HepG2 (cell line): ENCODE results near the gene SNUPN. TPM values are rescaled to one million over a fixed set of nuclear protein-coding genes. Genes with fewer than 3 reads are reported as not detected.
A peak's percentile ranks its signal among the peaks of the same experiment; 100 is the strongest.

Experiments
- HNRNPLL ChIP-seq: fragments of 200-400 bp; formaldehyde crosslinking; IDR thresholded peaks from 2 replicates; pipeline ENCODE4 v1.6.1; 2017; ENCODE audit warnings: mild to moderate bottlenecking, low read depth, low read length; ENCODE audit not compliant: poor library complexity, severe bottlenecking
- IKZF4 ChIP-seq: sonication (generic); formaldehyde crosslinking; IDR thresholded peaks from 2 replicates; pipeline ENCODE4 v1.5.1; 2020; ENCODE audit warnings: borderline replicate concordance, mild to moderate bottlenecking, low read depth, missing genetic modification reagents; ENCODE audit errors: not compliant biosample characterization
- MYPOP ChIP-seq: sonication (generic); formaldehyde crosslinking; IDR thresholded peaks from 2 replicates; pipeline ENCODE4 v1.8.1; 2023; ENCODE audit warnings: mild to moderate bottlenecking, moderate library complexity, missing genetic modification reagents
- PTBP1 ChIP-seq: fragments of 200-400 bp; formaldehyde crosslinking; IDR thresholded peaks from 2 replicates; pipeline ENCODE4 v1.6.1; 2018; ENCODE audit warnings: low read length, low read depth; ENCODE audit not compliant: poor library complexity, severe bottlenecking
- YEATS2 ChIP-seq: sonication (generic); formaldehyde crosslinking; IDR thresholded peaks from 2 replicates; pipeline ENCODE4 v1.4.0; 2020; ENCODE audit warnings: missing genetic modification reagents, borderline replicate concordance
- ZNF17 ChIP-seq: sonication (generic); formaldehyde crosslinking; IDR thresholded peaks from 2 replicates; pipeline ENCODE4 v1.5.0; 2020; ENCODE audit warnings: mild to moderate bottlenecking, missing genetic modification reagents
- ZNF430 ChIP-seq: sonication (generic); formaldehyde crosslinking; IDR thresholded peaks from 2 replicates; pipeline ENCODE4 v1.9.0; 2021; ENCODE audit warnings: mild to moderate bottlenecking, missing genetic modification reagents
- ZNF766 ChIP-seq: sonication (generic); formaldehyde crosslinking; IDR thresholded peaks from 2 replicates; pipeline ENCODE4 v1.5.0; 2020; ENCODE audit warnings: missing genetic modification reagents, borderline replicate concordance
- ZNF781 ChIP-seq: sonication (generic); formaldehyde crosslinking; IDR thresholded peaks from 2 replicates; pipeline ENCODE4 v1.5.1; 2020; ENCODE audit warnings: borderline replicate concordance, mild to moderate bottlenecking, missing genetic modification reagents; ENCODE audit errors: not compliant biosample characterization
- polyA plus RNA-seq, 8 experiments: library from polyadenylated mRNA; depleted of rRNA in 3 of 8; stranded (reverse) in 7 of 8; unstranded in 1 of 8; fragments of >200 nt; fragmentation: Illumina TruSeq in 4 of 8; extraction: Trizol in 4 of 8; gene quantifications; 2 replicates each; pipeline versions ENCODE4 v1.2.1 to v1.2.3, GENCODE V29; 2011 to 2016; ENCODE audit warnings: low read depth in 4 of 8, missing spikeins in 1 of 8, mixed read lengths in 1 of 8; ENCODE audit not compliant: insufficient read depth in 1 of 8
- total RNA-seq, 5 experiments: library from RNA; depleted of rRNA; stranded (reverse); fragments of >200 nt; fragmentation: Illumina TruSeq; extraction: Trizol; gene quantifications; 2 replicates each; pipeline ENCODE4 v1.2.3, GENCODE V29; 2016; ENCODE audit warnings: low read depth in 1 of 5
- TF ChIP-seq, protein P1 (sequence below): sonication (generic); formaldehyde crosslinking; IDR thresholded peaks from 2 replicates; pipeline ENCODE4 v1.9.0; 2021; ENCODE audit warnings: mild to moderate bottlenecking, missing genetic modification reagents
- TF ChIP-seq, protein P2 (sequence below): IDR thresholded peaks from 2 replicates; pipeline ENCODE4 v1.6.1; 2016; ENCODE audit warnings: low read depth, missing genetic modification reagents, missing compliant biosample characterization
- TF ChIP-seq, protein P3 (sequence below): sonication (generic); formaldehyde crosslinking; IDR thresholded peaks from 2 replicates; pipeline ENCODE4 v1.4.0; 2020; ENCODE audit warnings: missing genetic modification reagents

SNUPN gene
- total and polyA plus RNA-seq, 2 of the 13 experiments (the other 11 are each of a cell fraction or from before 2014, with no cell fraction given) = 9.0 to 16.4 TPM

GRCh38 chr15:75639709-75640482, 14.4 kb upstream of the SNUPN start, which contains the start of gene IMP3 (continued):
- TF ChIP-seq MYPOP (CRISPR knock-in tag) = peak; percentile 93
- TF ChIP-seq, protein P1, sequence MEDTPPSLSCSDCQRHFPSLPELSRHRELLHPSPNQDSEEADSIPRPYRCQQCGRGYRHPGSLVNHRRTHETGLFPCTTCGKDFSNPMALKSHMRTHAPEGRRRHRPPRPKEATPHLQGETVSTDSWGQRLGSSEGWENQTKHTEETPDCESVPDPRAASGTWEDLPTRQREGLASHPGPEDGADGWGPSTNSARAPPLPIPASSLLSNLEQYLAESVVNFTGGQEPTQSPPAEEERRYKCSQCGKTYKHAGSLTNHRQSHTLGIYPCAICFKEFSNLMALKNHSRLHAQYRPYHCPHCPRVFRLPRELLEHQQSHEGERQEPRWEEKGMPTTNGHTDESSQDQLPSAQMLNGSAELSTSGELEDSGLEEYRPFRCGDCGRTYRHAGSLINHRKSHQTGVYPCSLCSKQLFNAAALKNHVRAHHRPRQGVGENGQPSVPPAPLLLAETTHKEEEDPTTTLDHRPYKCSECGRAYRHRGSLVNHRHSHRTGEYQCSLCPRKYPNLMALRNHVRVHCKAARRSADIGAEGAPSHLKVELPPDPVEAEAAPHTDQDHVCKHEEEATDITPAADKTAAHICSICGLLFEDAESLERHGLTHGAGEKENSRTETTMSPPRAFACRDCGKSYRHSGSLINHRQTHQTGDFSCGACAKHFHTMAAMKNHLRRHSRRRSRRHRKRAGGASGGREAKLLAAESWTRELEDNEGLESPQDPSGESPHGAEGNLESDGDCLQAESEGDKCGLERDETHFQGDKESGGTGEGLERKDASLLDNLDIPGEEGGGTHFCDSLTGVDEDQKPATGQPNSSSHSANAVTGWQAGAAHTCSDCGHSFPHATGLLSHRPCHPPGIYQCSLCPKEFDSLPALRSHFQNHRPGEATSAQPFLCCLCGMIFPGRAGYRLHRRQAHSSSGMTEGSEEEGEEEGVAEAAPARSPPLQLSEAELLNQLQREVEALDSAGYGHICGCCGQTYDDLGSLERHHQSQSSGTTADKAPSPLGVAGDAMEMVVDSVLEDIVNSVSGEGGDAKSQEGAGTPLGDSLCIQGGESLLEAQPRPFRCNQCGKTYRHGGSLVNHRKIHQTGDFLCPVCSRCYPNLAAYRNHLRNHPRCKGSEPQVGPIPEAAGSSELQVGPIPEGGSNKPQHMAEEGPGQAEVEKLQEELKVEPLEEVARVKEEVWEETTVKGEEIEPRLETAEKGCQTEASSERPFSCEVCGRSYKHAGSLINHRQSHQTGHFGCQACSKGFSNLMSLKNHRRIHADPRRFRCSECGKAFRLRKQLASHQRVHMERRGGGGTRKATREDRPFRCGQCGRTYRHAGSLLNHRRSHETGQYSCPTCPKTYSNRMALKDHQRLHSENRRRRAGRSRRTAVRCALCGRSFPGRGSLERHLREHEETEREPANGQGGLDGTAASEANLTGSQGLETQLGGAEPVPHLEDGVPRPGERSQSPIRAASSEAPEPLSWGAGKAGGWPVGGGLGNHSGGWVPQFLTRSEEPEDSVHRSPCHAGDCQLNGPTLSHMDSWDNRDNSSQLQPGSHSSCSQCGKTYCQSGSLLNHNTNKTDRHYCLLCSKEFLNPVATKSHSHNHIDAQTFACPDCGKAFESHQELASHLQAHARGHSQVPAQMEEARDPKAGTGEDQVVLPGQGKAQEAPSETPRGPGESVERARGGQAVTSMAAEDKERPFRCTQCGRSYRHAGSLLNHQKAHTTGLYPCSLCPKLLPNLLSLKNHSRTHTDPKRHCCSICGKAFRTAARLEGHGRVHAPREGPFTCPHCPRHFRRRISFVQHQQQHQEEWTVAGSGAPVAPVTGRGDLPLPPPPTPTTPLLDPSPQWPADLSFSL (CRISPR knock-in tag) = no peak; the same call in 1 of the 2 replicates
- peak; percentile 85 for TF ChIP-seq YEATS2 (CRISPR knock-in tag)
- TF ChIP-seq ZNF766 (CRISPR knock-in tag) = peak; percentile 86; the same call in 1 of the 2 replicates
- no peak for TF ChIP-seq PTBP1
- TF ChIP-seq ZNF781 (CRISPR knock-in tag) = peak; percentile 86
- TF ChIP-seq, protein P2, sequence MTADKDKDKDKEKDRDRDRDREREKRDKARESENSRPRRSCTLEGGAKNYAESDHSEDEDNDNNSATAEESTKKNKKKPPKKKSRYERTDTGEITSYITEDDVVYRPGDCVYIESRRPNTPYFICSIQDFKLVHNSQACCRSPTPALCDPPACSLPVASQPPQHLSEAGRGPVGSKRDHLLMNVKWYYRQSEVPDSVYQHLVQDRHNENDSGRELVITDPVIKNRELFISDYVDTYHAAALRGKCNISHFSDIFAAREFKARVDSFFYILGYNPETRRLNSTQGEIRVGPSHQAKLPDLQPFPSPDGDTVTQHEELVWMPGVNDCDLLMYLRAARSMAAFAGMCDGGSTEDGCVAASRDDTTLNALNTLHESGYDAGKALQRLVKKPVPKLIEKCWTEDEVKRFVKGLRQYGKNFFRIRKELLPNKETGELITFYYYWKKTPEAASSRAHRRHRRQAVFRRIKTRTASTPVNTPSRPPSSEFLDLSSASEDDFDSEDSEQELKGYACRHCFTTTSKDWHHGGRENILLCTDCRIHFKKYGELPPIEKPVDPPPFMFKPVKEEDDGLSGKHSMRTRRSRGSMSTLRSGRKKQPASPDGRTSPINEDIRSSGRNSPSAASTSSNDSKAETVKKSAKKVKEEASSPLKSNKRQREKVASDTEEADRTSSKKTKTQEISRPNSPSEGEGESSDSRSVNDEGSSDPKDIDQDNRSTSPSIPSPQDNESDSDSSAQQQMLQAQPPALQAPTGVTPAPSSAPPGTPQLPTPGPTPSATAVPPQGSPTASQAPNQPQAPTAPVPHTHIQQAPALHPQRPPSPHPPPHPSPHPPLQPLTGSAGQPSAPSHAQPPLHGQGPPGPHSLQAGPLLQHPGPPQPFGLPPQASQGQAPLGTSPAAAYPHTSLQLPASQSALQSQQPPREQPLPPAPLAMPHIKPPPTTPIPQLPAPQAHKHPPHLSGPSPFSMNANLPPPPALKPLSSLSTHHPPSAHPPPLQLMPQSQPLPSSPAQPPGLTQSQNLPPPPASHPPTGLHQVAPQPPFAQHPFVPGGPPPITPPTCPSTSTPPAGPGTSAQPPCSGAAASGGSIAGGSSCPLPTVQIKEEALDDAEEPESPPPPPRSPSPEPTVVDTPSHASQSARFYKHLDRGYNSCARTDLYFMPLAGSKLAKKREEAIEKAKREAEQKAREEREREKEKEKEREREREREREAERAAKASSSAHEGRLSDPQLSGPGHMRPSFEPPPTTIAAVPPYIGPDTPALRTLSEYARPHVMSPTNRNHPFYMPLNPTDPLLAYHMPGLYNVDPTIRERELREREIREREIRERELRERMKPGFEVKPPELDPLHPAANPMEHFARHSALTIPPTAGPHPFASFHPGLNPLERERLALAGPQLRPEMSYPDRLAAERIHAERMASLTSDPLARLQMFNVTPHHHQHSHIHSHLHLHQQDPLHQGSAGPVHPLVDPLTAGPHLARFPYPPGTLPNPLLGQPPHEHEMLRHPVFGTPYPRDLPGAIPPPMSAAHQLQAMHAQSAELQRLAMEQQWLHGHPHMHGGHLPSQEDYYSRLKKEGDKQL (CRISPR knock-in tag) = 0 out of 2 replicates have a peak, but pooled peaks have one; percentile 3
- peak; percentile 95 for TF ChIP-seq IKZF4 (CRISPR knock-in tag)
- TF ChIP-seq ZNF17 (CRISPR knock-in tag) = no peak
- TF ChIP-seq, protein P3, sequence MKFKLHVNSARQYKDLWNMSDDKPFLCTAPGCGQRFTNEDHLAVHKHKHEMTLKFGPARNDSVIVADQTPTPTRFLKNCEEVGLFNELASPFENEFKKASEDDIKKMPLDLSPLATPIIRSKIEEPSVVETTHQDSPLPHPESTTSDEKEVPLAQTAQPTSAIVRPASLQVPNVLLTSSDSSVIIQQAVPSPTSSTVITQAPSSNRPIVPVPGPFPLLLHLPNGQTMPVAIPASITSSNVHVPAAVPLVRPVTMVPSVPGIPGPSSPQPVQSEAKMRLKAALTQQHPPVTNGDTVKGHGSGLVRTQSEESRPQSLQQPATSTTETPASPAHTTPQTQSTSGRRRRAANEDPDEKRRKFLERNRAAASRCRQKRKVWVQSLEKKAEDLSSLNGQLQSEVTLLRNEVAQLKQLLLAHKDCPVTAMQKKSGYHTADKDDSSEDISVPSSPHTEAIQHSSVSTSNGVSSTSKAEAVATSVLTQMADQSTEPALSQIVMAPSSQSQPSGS = 0 out of 2 replicates have a peak, but pooled peaks have one; percentile 36
- TF ChIP-seq HNRNPLL = peak; percentile 91
- peak; percentile 96 for TF ChIP-seq ZNF430 (CRISPR knock-in tag)
